HepG2 (cell line): ENCODE results near the gene TMEM267. TPM values are rescaled to one million over a fixed set of nuclear protein-coding genes. Genes with fewer than 3 reads are reported as not detected.

Experiments
- ARID2 ChIP-seq: sonication (generic); formaldehyde crosslinking; IDR thresholded peaks from 2 replicates; pipeline ENCODE4 v1.8.1; 2022; ENCODE audit warnings: mild to moderate bottlenecking, missing genetic modification reagents, borderline replicate concordance
- ARNTL ChIP-seq: sonication (generic); formaldehyde crosslinking; IDR thresholded peaks from 2 replicates; pipeline ENCODE4 v1.4.0; 2020; ENCODE audit warnings: mild to moderate bottlenecking, missing genetic modification reagents
- CREB1 ChIP-seq, 2 experiments: fragments of 450-650 bp in 1 of 2; IDR thresholded peaks; 2 replicates each; pipeline ENCODE4 v1.6.1; 2016 to 2017; ENCODE audit warnings: control low read depth in 1 of 2, mild to moderate bottlenecking in 1 of 2, missing compliant biosample characterization in 1 of 2, missing genetic modification characterization in 1 of 2
- DMAP1 ChIP-seq: IDR thresholded peaks from 2 replicates; pipeline ENCODE4 v1.6.1; 2016
- DR1 ChIP-seq: sonication (generic); formaldehyde crosslinking; IDR thresholded peaks from 2 replicates; pipeline ENCODE4 v1.8.0; 2021; ENCODE audit warnings: mild to moderate bottlenecking, missing genetic modification reagents, inconsistent platforms
- ETV5 ChIP-seq: IDR thresholded peaks from 2 replicates; pipeline ENCODE4 v1.6.1; 2018; ENCODE audit warnings: missing biosample characterization, missing genetic modification reagents, inconsistent platforms, borderline replicate concordance
- GMEB1 ChIP-seq: sonication (generic); formaldehyde crosslinking; IDR thresholded peaks from 2 replicates; pipeline ENCODE4 v1.5.1; 2020; ENCODE audit warnings: missing genetic modification reagents, mild to moderate bottlenecking, borderline replicate concordance
- HMGA1 ChIP-seq: sonication (generic); formaldehyde crosslinking; conservative IDR thresholded peaks from 2 replicates; pipeline ENCODE4 v1.4.0; 2020; ENCODE audit warnings: missing genetic modification reagents
- KMT2B ChIP-seq: IDR thresholded peaks from 2 replicates; pipeline ENCODE4 v1.6.1; 2016; ENCODE audit warnings: missing genetic modification reagents, missing compliant biosample characterization
- NAIF1 ChIP-seq: sonication (generic); formaldehyde crosslinking; IDR thresholded peaks from 2 replicates; pipeline ENCODE4 v1.5.0; 2020; ENCODE audit warnings: mild to moderate bottlenecking, missing genetic modification reagents, borderline replicate concordance
- PATZ1 ChIP-seq: sonication (generic); formaldehyde crosslinking; IDR thresholded peaks from 2 replicates; pipeline ENCODE4 v1.4.0; 2020; ENCODE audit warnings: missing genetic modification reagents
- RARA ChIP-seq: IDR thresholded peaks from 2 replicates; pipeline ENCODE4 v1.6.1; 2016; ENCODE audit warnings: missing genetic modification reagents, missing compliant biosample characterization
- RORA ChIP-seq: sonication (generic); formaldehyde crosslinking; IDR thresholded peaks from 2 replicates; pipeline ENCODE4 v1.5.0; 2020; ENCODE audit warnings: mild to moderate bottlenecking, missing genetic modification reagents, moderate library complexity
- SIN3A ChIP-seq: IDR thresholded peaks from 2 replicates; pipeline ENCODE4 v1.6.1; 2011; ENCODE audit warnings: low read depth, mild to moderate bottlenecking, control low read depth, low read length, borderline replicate concordance
- SIX1 ChIP-seq: sonication (generic); formaldehyde crosslinking; IDR thresholded peaks from 2 replicates; pipeline ENCODE4 v1.4.0; 2020; ENCODE audit warnings: missing genetic modification reagents, borderline replicate concordance
- XRCC5 ChIP-seq: fragments of 200-400 bp; formaldehyde crosslinking; optimal IDR thresholded peaks from 2 replicates; pipeline ENCODE3; 2017; ENCODE audit warnings: mild to moderate bottlenecking, low read length
- ZBTB3 ChIP-seq: sonication (generic); formaldehyde crosslinking; IDR thresholded peaks from 2 replicates; pipeline ENCODE4 v1.4.0; 2020; ENCODE audit warnings: low read depth, mild to moderate bottlenecking, moderate library complexity, missing genetic modification reagents, borderline replicate concordance
- ZBTB43 ChIP-seq: sonication (generic); formaldehyde crosslinking; conservative IDR thresholded peaks from 2 replicates; pipeline ENCODE4 v1.4.0; 2020; ENCODE audit warnings: missing genetic modification reagents
- ZNF10 ChIP-seq: sonication (generic); formaldehyde crosslinking; IDR thresholded peaks from 2 replicates; pipeline ENCODE4 v1.4.0; 2020; ENCODE audit warnings: mild to moderate bottlenecking, low read depth, missing genetic modification reagents, borderline replicate concordance
- ZNF12 ChIP-seq: sonication (generic); formaldehyde crosslinking; IDR thresholded peaks from 2 replicates; pipeline ENCODE4 v1.5.0; 2020; ENCODE audit warnings: missing genetic modification reagents
- ZNF253 ChIP-seq: sonication (generic); formaldehyde crosslinking; IDR thresholded peaks from 2 replicates; pipeline ENCODE4 v1.8.0; 2022; ENCODE audit warnings: mild to moderate bottlenecking, missing genetic modification reagents, borderline replicate concordance
- ZNF292 ChIP-seq: sonication (generic); formaldehyde crosslinking; IDR thresholded peaks from 2 replicates; pipeline ENCODE4 v1.8.1; 2022; ENCODE audit warnings: mild to moderate bottlenecking, low read depth, missing genetic modification reagents, borderline replicate concordance
- ZNF33A ChIP-seq: sonication (generic); formaldehyde crosslinking; IDR thresholded peaks from 2 replicates; pipeline ENCODE4 v1.5.1; 2020; ENCODE audit warnings: missing genetic modification reagents, mild to moderate bottlenecking, moderate library complexity, borderline replicate concordance
- ZNF567 ChIP-seq: sonication (generic); formaldehyde crosslinking; IDR thresholded peaks from 2 replicates; pipeline ENCODE4 v1.8.1; 2023; ENCODE audit warnings: mild to moderate bottlenecking, missing genetic modification reagents, borderline replicate concordance
- polyA plus RNA-seq, 8 experiments: library from polyadenylated mRNA; depleted of rRNA in 3 of 8; stranded (reverse) in 7 of 8; unstranded in 1 of 8; fragments of >200 nt; fragmentation: Illumina TruSeq in 4 of 8; extraction: Trizol in 4 of 8; gene quantifications; 2 replicates each; pipeline versions ENCODE4 v1.2.1 to v1.2.3, GENCODE V29; 2011 to 2016; ENCODE audit warnings: low read depth in 4 of 8, missing spikeins in 1 of 8, mixed read lengths in 1 of 8; ENCODE audit not compliant: insufficient read depth in 1 of 8
- total RNA-seq, 5 experiments: library from RNA; depleted of rRNA; stranded (reverse); fragments of >200 nt; fragmentation: Illumina TruSeq; extraction: Trizol; gene quantifications; 2 replicates each; pipeline ENCODE4 v1.2.3, GENCODE V29; 2016; ENCODE audit warnings: low read depth in 1 of 5

TMEM267 gene
- total and polyA plus RNA-seq, 2 of the 13 experiments (the other 11 are each of a cell fraction or from before 2014, with no cell fraction given), result 8.9 to 12.6 TPM

- TF ChIP-seq ETV5 (CRISPR knock-in tag) (peak; percentile 66; the same call in 1 of the 2 replicates), NAIF1 (peak; percentile 77; the same call in 1 of the 2 replicates), HMGA1 (CRISPR knock-in tag) (no peak), SIX1 (no peak), GMEB1 (CRISPR knock-in tag) (peak; percentile 69), KMT2B (CRISPR knock-in tag) (peak; percentile 97), XRCC5 (peak; percentile 68), ARNTL (CRISPR knock-in tag) (0 out of 2 replicates have a peak, but pooled peaks have one; percentile 54), ZNF12 (CRISPR knock-in tag) (0 out of 2 replicates have a peak, but pooled peaks have one; percentile 29), ZNF292 (CRISPR knock-in tag) (0 out of 2 replicates have a peak, but pooled peaks have one; percentile 12), ARID2 (no peak), PATZ1 (0 out of 2 replicates have a peak, but pooled peaks have one; percentile 9), ZNF33A (no peak), RARA (CRISPR knock-in tag) (no peak), ZNF10 (CRISPR knock-in tag) (no peak), RORA (CRISPR knock-in tag) (peak; percentile 85; the same call in 1 of the 2 replicates), DR1 (CRISPR knock-in tag) (peak; percentile 26; the same call in 1 of the 2 replicates), ZBTB43 (CRISPR knock-in tag) (no peak), ZNF253 (0 out of 2 replicates have a peak, but pooled peaks have one; percentile 57), DMAP1 (CRISPR knock-in tag) (peak; percentile 69; the same call in 1 of the 2 replicates), ZNF567 (CRISPR knock-in tag) (no peak), ZBTB3 (CRISPR knock-in tag) (peak; percentile 64; the same call in 1 of the 2 replicates), SIN3A (peak; percentile 98; the same call in 1 of the 2 replicates), CREB1 (IDR thresholded peaks at IDR 0.05) (no peak), CREB1 (CRISPR knock-in tag; IDR thresholded peaks at IDR 0.05) (peak; percentile 66)
Measured at GRCh38 chr5:43514816-43515677, 31.4 kb upstream of the TMEM267 start, which contains the start of gene C5orf34 (continued).
